IPS DF 4.7 (cell line): ENCODE data around the gene LAMB4.

ENCODE experiments used
- DNase-seq: peaks from one replicate; pipeline ENCODE4 v3.0.0-alpha.2; 2013; ENCODE audit warnings: low spot score; ENCODE audit errors: extremely low read depth

Gene LAMB4

GRCh38 chr7:108130261-108130660 lies at the start of gene LAMB4:
Gene LAMB4 (minus strand): TSS chr7:108130361. CDS start chr7:108123164, 7,197 bp downstream.
- no peak for DNase-seq

- no peak for DNase-seq
Observed at GRCh38 chr7:108178398-108178797, 48.2 kb upstream of the LAMB4 start.

- DNase-seq: no peak
Observed at GRCh38 chr7:108171164-108171563, 41.0 kb upstream of the LAMB4 start.

GRCh38 chr7:108170251-108170650 lies 40.1 kb upstream of the LAMB4 start:
- DNase-seq: no peak

GRCh38 chr7:108167460-108167859 lies 37.3 kb upstream of the LAMB4 start:
- no peak for DNase-seq

GRCh38 chr7:108166687-108167086 lies 36.5 kb upstream of the LAMB4 start:
- no peak for DNase-seq

GRCh38 chr7:108165723-108166122 lies 35.6 kb upstream of the LAMB4 start:
- DNase-seq: no peak

- DNase-seq: no peak
Observed at GRCh38 chr7:108164946-108165345, 34.8 kb upstream of the LAMB4 start.

- DNase-seq: no peak
Observed at GRCh38 chr7:108164342-108164741, 34.2 kb upstream of the LAMB4 start.

- no peak for DNase-seq
Observed at GRCh38 chr7:108158776-108159175, 28.6 kb upstream of the LAMB4 start.

- no peak for DNase-seq
Observed at GRCh38 chr7:108157606-108158335, 27.6 kb upstream of the LAMB4 start.

- no peak for DNase-seq
Observed at GRCh38 chr7:108156897-108157605, 26.9 kb upstream of the LAMB4 start.

GRCh38 chr7:108152198-108152597 lies 22.0 kb upstream of the LAMB4 start:
- DNase-seq: no peak

- DNase-seq: no peak
Observed at GRCh38 chr7:108149908-108150307, 19.7 kb upstream of the LAMB4 start.

GRCh38 chr7:108149119-108149518 lies 19.0 kb upstream of the LAMB4 start:
- DNase-seq: no peak

- DNase-seq: no peak
Observed at GRCh38 chr7:108147031-108147563, 16.9 kb upstream of the LAMB4 start.

GRCh38 chr7:108146070-108146842 lies 16.1 kb upstream of the LAMB4 start:
- peak; percentile 49 for DNase-seq

GRCh38 chr7:108145401-108145800 lies 15.2 kb upstream of the LAMB4 start:
- no peak for DNase-seq

GRCh38 chr7:108144931-108145330 lies 14.8 kb upstream of the LAMB4 start:
- no peak for DNase-seq

GRCh38 chr7:108143658-108144420 lies 13.7 kb upstream of the LAMB4 start:
- DNase-seq: no peak

GRCh38 chr7:108142675-108143259 lies 12.6 kb upstream of the LAMB4 start:
- no peak for DNase-seq
